HepG2 (cell line): ENCODE data around the gene ZNF273. TPM values are rescaled to one million over a fixed set of nuclear protein-coding genes. Genes with fewer than 3 reads are reported as not detected.

Source experiments
- ATAC-seq: fragments of 200-7000 bp; cut with Tn5 transposase; 3 replicates; pipeline ENCODE4 v1.9.1; 2020; ENCODE audit warnings: mild to moderate bottlenecking, moderate library complexity
- BruUV-seq: library from RNA; stranded (reverse); fragments of 400-500 nt; replicated peaks from 2 replicates; lab custom pipeline; 2021; lab: Mats Ljungman, UMichigan
- CTCF ChIA-PET: fragments of 300-600 bp; formaldehyde crosslinking; extraction: SDS; loops from one replicate; lab custom pipeline; 2021; ENCODE audit warnings: low total read pairs, inconsistent platforms, low intra/inter-chr PET ratio; lab: Yijun Ruan, JAX
- POLR2A ChIA-PET: fragments of 350-600 bp; sonication (Branson Sonifier 250); formaldehyde crosslinking; loops from one replicate; lab custom pipeline; 2020; ENCODE audit warnings: antibody characterized with exemption, inconsistent platforms; lab: Yijun Ruan, JAX
- DNase-seq: peaks from one replicate; pipeline ENCODE4 v3.0.0-alpha.2; 2015; ENCODE audit warnings: low spot score
- FAIRE-seq: peaks from 3 replicates; lab custom pipeline; 2011; peaks lifted over from hg19 to GRCh38; lab: Jason Lieb, UNC
- H2AFZ ChIP-seq: one replicate; pipeline ENCODE4 v1.6.1; 2011; ENCODE audit warnings: low read length, inconsistent platforms
- H3K27ac ChIP-seq: fragments of 300-600 bp; 3 replicates; pipeline ENCODE4 v1.8.0; 2011; ENCODE audit warnings: mixed run types, mild to moderate bottlenecking, mixed read lengths, low read length, inconsistent platforms; ENCODE audit not compliant: insufficient read depth; ENCODE audit errors: extremely low read length
- H3K27me3 ChIP-seq, 2 experiments: fragments of 200-600 bp in 1 of 2; 2 replicates in 1 of 2; 3 replicates in 1 of 2; pipeline versions ENCODE4 v1.6.0 to v1.8.0; 2011; ENCODE audit warnings: low read length in 2 of 2, mild to moderate bottlenecking in 2 of 2, moderate library complexity in 2 of 2, inconsistent platforms in 1 of 2; ENCODE audit not compliant: insufficient read depth in 2 of 2, control insufficient read depth in 1 of 2
- H3K36me3 ChIP-seq, 2 experiments: fragments of 200-600 bp in 1 of 2; replicated peaks in 1 of 2; 2 replicates in 1 of 2; 3 replicates in 1 of 2; pipeline versions ENCODE4 v1.5.1 to v1.8.0; 2011; ENCODE audit warnings: low read length in 2 of 2, inconsistent platforms in 1 of 2; ENCODE audit not compliant: insufficient read depth in 2 of 2, control insufficient read depth in 1 of 2
- H3K4me1 ChIP-seq: 2 replicates; pipeline ENCODE4 v1.5.1; 2012; ENCODE audit warnings: low read length, inconsistent platforms; ENCODE audit not compliant: insufficient read depth
- H3K4me2 ChIP-seq: 2 replicates; pipeline ENCODE4 v1.6.0; 2011; ENCODE audit warnings: low read depth, low read length, inconsistent platforms
- H3K4me3 ChIP-seq, 3 experiments: fragments of 200-600 bp in 1 of 3; sonication (generic), shearing (Covaris generic) in 1 of 3; replicated peaks in 1 of 3; 2 replicates each; pipeline ENCODE4 v1.5.1; 2011 to 2016; ENCODE audit warnings: low read length in 3 of 3, inconsistent platforms in 2 of 3, low read depth in 2 of 3, mild to moderate bottlenecking in 2 of 3, control low read depth in 1 of 3, mixed read lengths in 1 of 3; ENCODE audit not compliant: insufficient read depth in 1 of 3
- H3K79me2 ChIP-seq: one replicate; pipeline ENCODE4 v1.6.1; 2011; ENCODE audit warnings: low read length, inconsistent platforms; ENCODE audit not compliant: insufficient read depth
- H3K9ac ChIP-seq: 2 replicates; pipeline ENCODE4 v1.6.0; 2011; ENCODE audit warnings: mild to moderate bottlenecking, low read depth, low read length, inconsistent platforms; ENCODE audit not compliant: insufficient read depth
- H3K9me3 ChIP-seq: 2 replicates; pipeline ENCODE4 v1.5.1; 2012; ENCODE audit warnings: mild to moderate bottlenecking, low read length
- H4K20me1 ChIP-seq: 2 replicates; pipeline ENCODE4 v1.6.0; 2011; ENCODE audit warnings: inconsistent platforms, mild to moderate bottlenecking, low read length, moderate library complexity; ENCODE audit not compliant: insufficient read depth
- DPF2 ChIP-seq: sonication (generic); formaldehyde crosslinking; IDR thresholded peaks from 2 replicates; pipeline ENCODE4 v1.4.0; 2020; ENCODE audit warnings: mild to moderate bottlenecking, low read depth, missing genetic modification reagents, borderline replicate concordance
- HMGA1 ChIP-seq: sonication (generic); formaldehyde crosslinking; conservative IDR thresholded peaks from 2 replicates; pipeline ENCODE4 v1.4.0; 2020; ENCODE audit warnings: missing genetic modification reagents
- MNT ChIP-seq: fragments of 450-650 bp; IDR thresholded peaks from 2 replicates; pipeline ENCODE4 v1.6.1; 2016
- PHB2 ChIP-seq: fragments of 450-650 bp; IDR thresholded peaks from 2 replicates; pipeline ENCODE4 v1.6.1; 2018; ENCODE audit not compliant: partially characterized antibody
- ZBTB44 ChIP-seq: sonication (generic); formaldehyde crosslinking; IDR thresholded peaks from 2 replicates; pipeline ENCODE4 v1.4.0; 2020; ENCODE audit warnings: missing genetic modification reagents
- ZNF331 ChIP-seq: sonication (generic); formaldehyde crosslinking; IDR thresholded peaks from 2 replicates; pipeline ENCODE4 v1.4.0; 2020; ENCODE audit warnings: missing genetic modification reagents
- ZNF33B ChIP-seq: sonication (generic); formaldehyde crosslinking; IDR thresholded peaks from 2 replicates; pipeline ENCODE4 v1.5.1; 2020; ENCODE audit warnings: mild to moderate bottlenecking, missing genetic modification reagents
- ZNF607 ChIP-seq: sonication (generic); formaldehyde crosslinking; IDR thresholded peaks from 2 replicates; pipeline ENCODE4 v1.5.1; 2020; ENCODE audit warnings: missing genetic modification reagents, mild to moderate bottlenecking, borderline replicate concordance
- ZNF766 ChIP-seq: sonication (generic); formaldehyde crosslinking; IDR thresholded peaks from 2 replicates; pipeline ENCODE4 v1.5.0; 2020; ENCODE audit warnings: missing genetic modification reagents, borderline replicate concordance
- ZNF782 ChIP-seq: sonication (generic); formaldehyde crosslinking; IDR thresholded peaks from 2 replicates; pipeline ENCODE4 v1.4.0; 2020; ENCODE audit warnings: missing genetic modification reagents, mild to moderate bottlenecking, borderline replicate concordance
- ZNF784 ChIP-seq: sonication (generic); formaldehyde crosslinking; IDR thresholded peaks from 2 replicates; pipeline ENCODE4 v1.5.1; 2020; ENCODE audit warnings: missing genetic modification reagents, mild to moderate bottlenecking, borderline replicate concordance
- ZSCAN22 ChIP-seq: sonication (generic); formaldehyde crosslinking; IDR thresholded peaks from 2 replicates; pipeline ENCODE4 v1.4.0; 2020; ENCODE audit warnings: mild to moderate bottlenecking, missing genetic modification reagents
- WGBS: methylation state at CpG from one replicate; pipeline ENCODE4 v1.1.6; 2017; ENCODE audit warnings: low lambda C conversion rate; 5-methylcytosine and 5-hydroxymethylcytosine counted together
- in situ Hi-C: cut with HindIII; loops from 2 replicates; pipeline ENCODE4 v1.10.0; 2017; ENCODE audit warnings: low pct_unique_long_range_greater_than_20kb; ENCODE audit not compliant: extremely low pct_ligation_motif_present
- intact Hi-C: fragments of 100-400 bp; cut with micrococcal nuclease; formaldehyde crosslinking; loops from one replicate; pipeline ENCODE4 v1.10.0; 2022; ENCODE audit not compliant: unreplicated experiment
- polyA plus RNA-seq, 8 experiments: library from polyadenylated mRNA; depleted of rRNA in 3 of 8; stranded (reverse) in 7 of 8; unstranded in 1 of 8; fragments of >200 nt; fragmentation: Illumina TruSeq in 4 of 8; extraction: Trizol in 4 of 8; gene quantifications; 2 replicates each; pipeline versions ENCODE4 v1.2.1 to v1.2.3, GENCODE V29; 2011 to 2016; ENCODE audit warnings: low read depth in 4 of 8, missing spikeins in 1 of 8, mixed read lengths in 1 of 8; ENCODE audit not compliant: insufficient read depth in 1 of 8
- total RNA-seq, 5 experiments: library from RNA; depleted of rRNA; stranded (reverse); fragments of >200 nt; fragmentation: Illumina TruSeq; extraction: Trizol; gene quantifications; 2 replicates each; pipeline ENCODE4 v1.2.3, GENCODE V29; 2016; ENCODE audit warnings: low read depth in 1 of 5

The ZNF273 gene
- total and polyA plus RNA-seq, 2 of the 13 experiments (the other 11 are each of a cell fraction or from before 2014, with no cell fraction given) = 1.7 to 5.8 TPM

GRCh38 chr7:64886956-64887545 lies 16.0 kb upstream of the ZNF273 start:
- ATAC-seq (no peak), FAIRE-seq (no peak), DNase-seq (no peak)
- in situ Hi-C loops = no loop called here
- TF ChIP-seq HMGA1 (no peak), DPF2 (CRISPR knock-in tag) (no peak), MNT (peak; percentile 89)
- WGBS = 0% methylated on average over 4 of the region's 4 CpGs
- no peak overlapping the region for H3K4me3 ChIP-seq
- no peaks in the 10 kb centered on the region for H4K20me1 ChIP-seq
- no peaks in the 10 kb centered on the region for H3K9me3 ChIP-seq
- intact Hi-C loops = no loop called here
- no peaks in the 10 kb centered on the region for H3K36me3 ChIP-seq
- H3K27ac ChIP-seq = no peak overlapping the region
- BruUV-seq = no TSS peak
- no peak overlapping the region for H3K4me2 ChIP-seq
- H3K4me1 ChIP-seq = peaks cover 33% of the 10 kb centered on the region
- H3K27me3 ChIP-seq = peaks cover 16 to 69% of the 10 kb centered on the region in 2 experiments; a peak in 3 of 5 replicates
- H3K9ac ChIP-seq = no peak overlapping the region
- H2AFZ ChIP-seq = no peak overlapping the region
- CTCF ChIA-PET = no interaction called here
- no peaks in the 10 kb centered on the region for H3K79me2 ChIP-seq
- POLR2A ChIA-PET = no interaction called here

GRCh38 chr7:64887756-64888508 lies 15.1 kb upstream of the ZNF273 start:
- CTCF ChIA-PET = no interaction called here
- Histone ChIP-seq H3K4me1 (peaks cover 33% of the 10 kb centered on the region), H3K79me2 (no peaks in the 10 kb centered on the region), H3K4me3 (peak overlapping the region; percentile 54 to 80 (median 76)), H3K9me3 (no peaks in the 10 kb centered on the region), H3K36me3 (no peaks in the 10 kb centered on the region), H3K27ac (no peak overlapping the region), H3K27me3 (peaks cover 16 to 70% of the 10 kb centered on the region in 2 experiments; a peak in 3 of 5 replicates), H3K9ac (no peak overlapping the region; the same call in 1 of the 2 replicates), H2AFZ (peak overlapping the region; percentile 90), H4K20me1 (no peaks in the 10 kb centered on the region), H3K4me2 (peak overlapping the region; percentile 99)
- in situ Hi-C loops = no loop called here
- 14% methylated on average over 8 of the region's 13 CpGs for WGBS
- intact Hi-C loops = loop anchor here (1.0 to 2.0 kb wide), 2 partner anchors 38 to 57 kb away; no protein-coding TSS in a partner anchor
- FAIRE-seq = no peak
- ATAC-seq = peak; percentile 72
- peak; percentile 27 for DNase-seq
- no TSS peak for BruUV-seq
- POLR2A ChIA-PET = interaction anchor here (1.0 kb wide), 1 partner anchor 13 kb away, joined by 3 read pairs; no protein-coding TSS in a partner anchor
- TF ChIP-seq ZNF33B (no peak), PHB2 (no peak), ZNF766 (CRISPR knock-in tag) (no peak), ZSCAN22 (no peak), ZNF784 (0 out of 2 replicates have a peak, but pooled peaks have one; percentile 14), ZBTB44 (no peak), ZNF331 (CRISPR knock-in tag) (no peak), ZNF607 (no peak), ZNF782 (no peak; the same call in 1 of the 2 replicates)
